ENCODE results near the gene GOLGA5.

DNA sequence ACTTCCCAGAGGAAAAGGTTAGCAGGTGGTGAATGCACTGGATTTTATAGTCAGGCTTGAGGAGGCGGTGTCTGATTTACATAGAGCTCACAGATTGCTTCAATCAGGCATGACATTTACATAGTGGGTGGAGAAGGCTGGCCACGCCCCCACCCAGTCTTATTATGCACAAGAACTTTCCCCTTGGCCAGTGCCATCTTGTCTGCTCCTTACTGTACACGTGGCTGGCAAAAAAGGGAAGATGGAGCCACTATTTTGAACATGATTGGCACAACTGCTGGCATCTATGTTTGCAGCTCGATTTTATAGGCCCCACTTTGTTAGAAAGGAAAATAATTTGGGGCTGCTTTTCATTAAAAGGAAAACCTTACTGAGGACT is 34.8 kb upstream of the GOLGA5 start:
- TF ChIP-seq EZH2 (IDR thresholded peaks at IDR 0.05; ENCODE audit: borderline replicate concordance, insufficient read depth, low read depth, low read length, poor library complexity, severe bottlenecking): no peak
- TF ChIP-seq, protein P1, sequence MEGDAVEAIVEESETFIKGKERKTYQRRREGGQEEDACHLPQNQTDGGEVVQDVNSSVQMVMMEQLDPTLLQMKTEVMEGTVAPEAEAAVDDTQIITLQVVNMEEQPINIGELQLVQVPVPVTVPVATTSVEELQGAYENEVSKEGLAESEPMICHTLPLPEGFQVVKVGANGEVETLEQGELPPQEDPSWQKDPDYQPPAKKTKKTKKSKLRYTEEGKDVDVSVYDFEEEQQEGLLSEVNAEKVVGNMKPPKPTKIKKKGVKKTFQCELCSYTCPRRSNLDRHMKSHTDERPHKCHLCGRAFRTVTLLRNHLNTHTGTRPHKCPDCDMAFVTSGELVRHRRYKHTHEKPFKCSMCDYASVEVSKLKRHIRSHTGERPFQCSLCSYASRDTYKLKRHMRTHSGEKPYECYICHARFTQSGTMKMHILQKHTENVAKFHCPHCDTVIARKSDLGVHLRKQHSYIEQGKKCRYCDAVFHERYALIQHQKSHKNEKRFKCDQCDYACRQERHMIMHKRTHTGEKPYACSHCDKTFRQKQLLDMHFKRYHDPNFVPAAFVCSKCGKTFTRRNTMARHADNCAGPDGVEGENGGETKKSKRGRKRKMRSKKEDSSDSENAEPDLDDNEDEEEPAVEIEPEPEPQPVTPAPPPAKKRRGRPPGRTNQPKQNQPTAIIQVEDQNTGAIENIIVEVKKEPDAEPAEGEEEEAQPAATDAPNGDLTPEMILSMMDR (IDR thresholded peaks at IDR 0.05): no peak
